HG03108 (cell line): Measurements from ENCODE around the gene SLC2A1.
A peak's percentile ranks its signal among the peaks of the same experiment; 100 is the strongest.

Experiments
- ATAC-seq: cut with Tn5 transposase; IDR thresholded peaks from one replicate; pipeline ENCODE4 v1.9.1; 2021; ENCODE audit warnings: moderate library complexity; ENCODE audit not compliant: unreplicated experiment

The SLC2A1 gene

DNA sequence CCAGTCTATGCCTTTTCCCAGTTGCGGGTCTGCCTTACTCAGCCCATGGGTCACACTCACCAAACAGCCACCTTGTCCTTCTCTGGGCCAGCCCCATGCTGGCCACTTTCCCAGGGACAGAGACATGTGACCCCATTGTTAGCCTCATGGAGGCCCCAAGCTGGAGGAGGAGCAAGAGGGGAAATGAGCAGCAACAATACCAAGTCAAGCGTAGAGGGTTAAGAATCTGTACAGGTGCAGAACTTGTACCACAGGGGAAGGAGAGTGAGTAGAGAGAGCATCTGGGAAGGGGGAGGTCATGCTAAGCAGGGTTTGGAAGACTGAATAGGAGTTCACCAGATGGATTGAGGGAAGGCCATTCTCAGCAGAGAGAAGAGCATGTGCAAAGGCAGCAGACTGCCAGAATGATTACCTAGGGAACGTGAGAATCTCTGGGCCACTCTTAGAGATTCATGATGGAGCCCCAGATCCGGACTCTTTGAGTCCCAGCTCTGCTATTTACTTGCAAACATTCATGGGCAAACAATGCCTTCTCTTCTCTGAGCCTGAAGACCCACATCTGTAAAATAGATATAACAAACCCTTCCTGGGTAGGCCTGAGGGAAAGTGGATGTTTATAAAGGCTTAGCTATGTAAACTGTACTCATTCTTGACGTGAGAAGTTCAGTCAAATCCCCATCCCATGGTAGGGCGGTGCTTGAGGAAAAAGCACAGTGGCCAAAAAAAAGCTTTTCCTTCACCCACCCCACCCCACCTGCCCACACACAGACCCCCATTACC, 2.8 kb upstream of the SLC2A1 start:
- no peak for ATAC-seq

DNA sequence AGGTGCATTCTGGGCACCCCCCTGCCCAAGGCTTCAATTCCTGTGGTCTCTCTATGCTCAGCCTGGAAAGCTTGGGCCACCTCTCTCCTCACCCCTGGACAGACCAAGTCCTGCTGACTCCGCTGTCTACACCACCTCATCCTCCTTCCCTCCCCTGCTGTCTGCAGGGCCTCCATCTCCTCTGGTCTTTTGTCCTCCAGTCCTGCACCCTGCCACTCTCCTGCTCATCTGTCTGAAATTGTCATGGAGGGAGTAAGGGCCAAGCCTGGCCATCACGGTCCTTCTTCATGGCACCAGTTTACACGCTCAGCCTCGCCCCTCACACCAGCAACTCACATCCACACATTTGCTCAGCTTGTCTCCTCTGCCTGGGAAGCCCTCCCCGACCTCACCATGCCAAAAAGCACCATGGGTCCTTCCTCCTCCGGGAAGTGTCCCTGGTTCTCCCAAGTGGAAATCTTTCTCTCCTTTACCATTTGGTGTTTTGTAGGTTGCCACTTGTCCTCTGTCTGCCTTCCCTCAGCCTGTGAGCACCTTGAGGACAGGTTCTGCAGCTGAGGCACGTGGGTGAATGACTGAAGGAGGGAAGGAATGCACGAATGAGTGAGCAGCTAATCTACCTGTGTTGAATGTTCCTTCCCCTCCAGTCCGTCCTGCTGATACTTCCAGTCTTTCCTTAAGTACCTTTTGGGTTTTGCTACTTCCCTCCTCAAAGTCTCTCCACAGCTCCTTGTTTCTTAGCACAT, 2.1 kb upstream of the SLC2A1 start:
- ATAC-seq = no peak

DNA sequence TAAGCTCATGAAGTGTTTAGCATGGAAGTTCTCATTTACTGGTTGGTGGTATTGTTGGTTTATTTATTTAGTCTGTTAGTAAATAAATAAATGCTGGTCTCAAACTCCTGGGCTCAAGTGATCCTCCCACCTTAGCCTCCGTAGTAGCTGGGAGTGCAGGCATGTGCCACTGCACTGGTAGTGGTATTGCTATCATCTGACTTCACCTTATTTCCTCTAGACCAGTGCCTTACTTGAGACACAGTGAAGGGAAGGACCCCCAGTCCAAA, 1.4 kb upstream of the SLC2A1 start:
- no peak for ATAC-seq

DNA sequence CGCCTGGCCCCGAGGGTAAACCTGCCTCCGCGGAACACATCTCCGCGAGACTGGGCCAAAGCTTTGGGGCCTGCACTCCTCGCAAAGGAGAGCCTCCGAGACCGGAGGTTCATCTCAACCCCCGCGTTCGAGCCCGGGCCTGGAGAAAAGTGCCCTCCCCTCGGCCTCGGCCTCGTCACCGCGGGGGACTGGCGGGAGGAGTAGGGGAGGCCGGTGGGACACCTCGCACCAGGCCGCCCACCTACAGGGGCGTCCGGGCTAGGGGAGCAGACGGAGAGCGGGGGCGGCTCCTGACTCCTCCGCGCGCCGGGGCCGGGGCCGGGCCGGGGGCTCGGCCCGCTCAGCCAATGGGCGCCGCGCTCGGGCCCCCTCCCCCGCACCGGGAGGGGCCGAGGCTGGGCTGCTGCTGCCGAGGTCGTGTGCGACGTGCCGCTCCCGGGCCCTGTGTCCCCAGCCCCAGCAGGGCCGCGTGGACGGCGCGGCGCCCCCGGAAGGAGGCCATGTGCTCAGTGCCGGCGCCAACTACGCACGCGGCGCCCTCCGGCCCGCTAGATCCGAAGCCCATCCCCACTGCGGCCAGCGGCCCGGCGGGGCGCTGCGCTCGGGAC, 684 bp downstream of the SLC2A1 start:
- peak; percentile 41 for ATAC-seq

DNA sequence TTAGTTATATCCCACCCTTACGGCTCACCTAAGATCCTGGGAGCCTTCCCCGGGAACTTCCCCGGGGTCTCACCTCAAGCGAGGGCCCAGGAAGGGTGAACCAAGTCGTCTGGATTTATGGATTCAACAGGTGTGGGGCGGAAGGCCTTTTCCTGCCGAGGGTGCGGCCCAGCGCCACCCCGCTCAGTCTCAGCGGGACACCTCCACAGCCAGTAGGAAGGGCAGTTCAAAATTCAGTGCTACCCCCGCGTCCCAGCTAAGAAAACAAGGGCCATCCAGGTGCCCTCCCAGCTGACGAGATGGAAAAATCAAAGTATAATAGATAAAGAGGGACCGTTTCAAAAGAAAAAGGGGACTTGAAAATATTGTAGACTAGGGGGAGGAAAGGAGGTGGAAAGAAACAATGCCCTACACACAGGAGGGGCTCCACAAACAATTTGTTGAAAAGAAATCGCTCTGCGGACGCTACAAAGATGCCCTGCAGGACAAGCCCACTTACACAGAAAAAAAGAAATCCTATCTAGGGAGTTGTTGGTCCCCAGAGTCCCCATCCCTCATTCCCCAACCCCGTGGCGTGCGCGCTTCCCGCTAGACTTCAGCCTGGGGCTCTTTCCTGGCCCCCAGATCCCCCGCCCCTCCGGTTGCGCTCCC, 1.3 kb downstream of the SLC2A1 start:
- no peak for ATAC-seq

DNA sequence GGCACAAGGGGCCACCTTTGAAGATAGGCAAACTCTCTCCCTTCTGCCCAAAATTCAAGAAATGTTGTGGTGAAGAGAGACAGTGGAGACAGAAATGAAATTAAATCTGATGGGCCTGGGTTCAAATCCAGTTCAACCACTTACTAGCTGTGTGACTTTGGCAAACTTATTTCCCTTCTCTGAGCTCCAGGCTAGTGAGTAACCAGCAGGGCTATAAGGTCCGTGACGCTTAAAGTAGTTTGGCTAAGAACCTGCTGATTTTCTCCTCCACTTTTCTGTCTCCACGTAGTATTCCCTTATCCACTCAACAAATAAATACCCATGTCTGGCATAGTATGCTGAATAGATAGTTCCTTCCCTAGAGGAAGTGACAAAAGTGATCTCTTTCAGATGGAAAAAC, 1.9 kb downstream of the SLC2A1 start:
- ATAC-seq = no peak

DNA sequence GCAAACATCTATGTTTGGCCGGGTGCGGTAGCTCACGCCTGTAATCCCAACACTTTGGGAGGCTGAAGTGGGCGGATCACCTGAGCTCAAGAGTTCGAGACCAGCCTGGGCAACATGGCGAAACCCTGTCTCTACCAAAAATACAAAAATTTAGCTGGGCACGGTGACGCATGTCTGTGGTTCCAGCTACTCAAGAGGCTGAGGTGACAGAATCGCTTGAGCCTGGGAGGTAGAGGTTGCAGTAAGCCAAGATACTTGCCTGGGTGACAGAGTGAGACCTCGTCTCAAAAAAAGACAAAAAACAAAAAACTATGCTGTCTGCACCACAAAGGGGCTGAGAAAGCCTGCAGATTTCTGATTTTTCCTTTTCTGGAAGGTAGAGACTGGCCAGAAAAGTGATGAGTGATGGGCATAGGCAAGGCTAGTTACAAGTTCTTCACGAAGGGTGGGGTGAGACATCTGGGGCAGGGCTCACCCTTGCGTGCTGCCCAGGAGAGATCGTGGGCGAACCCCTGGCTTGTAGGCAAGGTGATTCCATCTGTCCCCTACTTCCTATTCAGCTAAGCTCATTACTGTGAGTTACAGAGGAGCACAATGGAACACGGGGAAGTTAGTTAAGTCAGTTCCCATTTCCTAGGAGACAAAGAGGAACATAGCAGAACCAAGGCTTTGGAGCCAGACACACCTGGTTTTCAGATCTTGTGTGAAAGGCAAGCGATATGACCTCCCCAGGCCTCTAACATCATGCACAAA, 3.2 kb downstream of the SLC2A1 start:
- no peak for ATAC-seq

DNA sequence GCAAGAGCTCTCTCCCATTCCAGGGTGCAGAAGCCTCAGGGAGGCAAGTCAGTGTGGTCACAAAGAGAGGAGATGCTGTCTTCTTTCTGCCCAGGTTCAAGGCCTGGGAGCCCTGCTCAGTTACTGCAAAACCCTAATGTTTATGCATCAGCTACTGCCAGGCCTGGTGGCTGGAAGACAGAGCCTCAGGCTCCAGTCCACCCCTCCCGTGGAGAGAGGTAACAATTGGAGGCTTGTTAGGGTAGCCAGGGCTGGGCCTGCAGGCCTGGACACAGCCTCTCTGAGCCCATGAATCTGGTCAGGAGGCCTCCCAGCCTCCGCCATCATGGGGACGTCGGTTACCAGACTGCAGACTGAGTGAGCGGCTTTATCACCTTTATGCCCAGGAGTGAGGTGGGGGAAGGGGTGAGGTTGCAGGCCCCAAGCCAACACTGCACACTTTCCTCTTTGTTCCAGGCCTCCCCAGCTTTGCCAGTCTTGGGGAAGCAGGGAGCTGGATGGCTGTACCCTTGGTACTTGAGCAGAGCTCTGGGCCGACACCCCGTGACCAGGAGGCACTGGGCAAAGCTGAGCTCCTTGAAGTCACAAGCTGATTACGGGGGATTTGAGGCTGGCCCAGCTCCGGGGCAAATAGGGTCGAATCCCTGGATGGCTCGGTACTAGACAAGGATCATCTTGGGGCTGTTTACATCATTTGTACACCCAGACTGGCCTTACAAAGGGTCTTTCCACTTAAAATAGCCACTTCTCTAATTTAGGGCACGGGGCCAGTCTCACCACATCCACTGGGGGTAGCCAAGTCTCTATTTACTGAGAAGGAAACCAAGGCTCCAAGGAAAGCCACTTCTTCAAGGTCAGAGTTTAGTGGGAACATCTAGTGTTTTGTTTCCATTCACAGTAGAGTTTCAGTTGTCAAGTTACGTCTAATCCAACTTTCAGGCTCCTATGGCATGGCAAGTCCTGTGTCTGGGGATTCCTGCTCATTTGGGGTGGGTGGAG, 5.2 kb downstream of the SLC2A1 start:
- no peak for ATAC-seq

DNA sequence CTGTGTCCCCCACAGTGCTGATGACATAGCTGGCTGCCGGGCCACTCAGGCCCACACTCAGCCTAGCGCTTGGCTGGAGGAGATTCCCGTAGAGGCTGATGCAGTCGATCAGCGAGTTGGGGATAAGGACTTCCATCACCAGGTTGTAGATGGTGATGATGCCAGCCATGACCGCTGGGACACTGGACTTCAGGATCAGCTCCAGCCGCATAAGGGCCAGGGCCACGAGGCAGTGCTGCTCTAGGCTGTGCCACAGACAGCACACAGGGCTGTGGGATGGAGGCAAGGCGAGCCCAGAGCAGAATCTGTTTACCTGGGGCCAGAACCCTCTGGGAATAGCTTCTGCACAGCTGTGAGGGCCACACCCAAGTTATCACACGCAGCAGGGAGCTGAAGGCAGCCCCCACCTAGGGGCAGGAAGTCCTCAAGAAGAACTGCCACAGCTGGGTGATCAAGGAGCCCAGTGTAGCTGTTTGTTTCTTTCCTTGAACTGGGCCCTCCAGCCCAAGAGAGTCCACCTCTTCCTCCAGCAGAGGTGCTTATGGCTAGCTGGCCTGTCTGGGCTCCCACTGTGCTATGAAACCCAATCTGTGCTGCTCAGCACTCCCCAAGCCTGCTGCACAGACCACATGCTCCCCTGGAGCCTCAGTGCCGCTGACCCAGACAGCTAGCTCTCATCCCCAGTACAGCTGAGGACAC, 6.2 kb downstream of the SLC2A1 start:
- ATAC-seq = peak; percentile 77

DNA sequence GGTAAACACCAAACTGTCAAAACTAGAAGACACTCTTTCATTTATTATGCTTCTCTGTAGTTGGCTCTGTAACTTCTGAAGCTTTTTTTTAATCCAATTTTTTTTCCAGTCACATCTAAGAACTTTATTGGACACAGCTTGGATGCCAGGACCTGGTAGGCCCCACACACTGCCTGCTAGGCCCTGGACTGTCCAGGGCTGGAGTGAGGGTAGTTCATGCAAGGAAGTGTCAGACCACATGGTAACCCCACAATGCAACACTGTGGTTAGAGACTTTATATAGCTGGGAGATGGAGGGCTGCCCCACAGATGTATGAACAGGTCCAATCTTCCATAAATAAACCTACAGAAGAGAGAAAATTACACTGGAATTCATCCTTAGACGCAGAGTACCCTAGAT, 7.1 kb downstream of the SLC2A1 start:
- no peak for ATAC-seq

DNA sequence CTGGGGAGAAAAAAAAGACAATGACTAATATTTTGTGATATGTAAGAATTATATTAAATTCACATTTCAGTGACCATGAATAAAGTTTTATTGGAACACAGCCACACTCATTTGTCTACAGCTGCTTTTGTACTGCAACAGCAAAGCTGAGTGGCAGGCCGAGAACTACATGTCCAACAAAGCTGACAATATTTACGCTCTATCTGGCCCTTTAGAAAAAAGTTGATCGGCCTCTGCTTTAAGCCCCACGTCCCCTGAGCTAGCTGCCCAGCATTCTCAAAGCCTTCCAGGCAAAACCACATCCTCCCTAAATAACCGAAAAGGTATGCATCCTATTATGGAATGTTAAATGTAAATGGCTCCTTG, 8.6 kb downstream of the SLC2A1 start:
- no peak for ATAC-seq

DNA sequence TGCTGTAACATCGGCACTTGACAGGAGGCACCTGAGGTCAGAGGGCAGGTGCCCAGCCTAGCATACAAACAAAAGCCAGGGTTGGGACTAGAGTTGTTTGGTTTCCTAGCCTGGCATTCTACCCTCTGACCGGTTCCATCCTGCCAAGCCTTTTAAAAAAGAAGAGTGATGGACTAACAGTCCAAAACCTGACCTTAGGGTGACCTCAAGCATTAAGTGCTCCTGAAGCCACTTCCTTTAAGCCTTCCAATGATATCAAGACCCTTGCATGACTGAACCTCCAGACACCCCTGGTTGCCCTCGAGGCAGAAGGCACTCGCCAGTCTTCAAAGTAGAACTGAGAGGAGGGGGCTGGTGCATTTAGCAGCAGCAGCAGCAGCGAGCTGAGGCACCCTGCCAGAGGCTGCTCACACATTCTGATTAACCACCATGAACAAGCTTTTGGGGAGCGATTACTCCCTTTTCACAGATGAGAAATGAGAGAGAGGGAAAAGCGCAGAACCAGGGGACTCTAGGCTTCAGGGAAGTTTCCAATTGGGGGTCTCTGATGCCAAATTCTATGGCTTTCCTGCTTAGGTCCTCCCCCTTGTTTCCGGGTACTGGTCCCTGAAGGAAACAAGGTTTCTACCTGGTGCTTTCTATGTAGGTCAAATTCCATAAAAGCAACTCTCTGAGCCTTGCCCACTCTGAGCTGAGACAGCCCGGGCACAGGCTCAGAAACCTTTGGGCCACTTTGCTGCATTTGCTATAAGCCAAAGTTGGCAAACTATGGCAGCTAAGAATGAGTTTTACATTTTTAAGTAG, 9.2 kb downstream of the SLC2A1 start:
- no peak for ATAC-seq

DNA sequence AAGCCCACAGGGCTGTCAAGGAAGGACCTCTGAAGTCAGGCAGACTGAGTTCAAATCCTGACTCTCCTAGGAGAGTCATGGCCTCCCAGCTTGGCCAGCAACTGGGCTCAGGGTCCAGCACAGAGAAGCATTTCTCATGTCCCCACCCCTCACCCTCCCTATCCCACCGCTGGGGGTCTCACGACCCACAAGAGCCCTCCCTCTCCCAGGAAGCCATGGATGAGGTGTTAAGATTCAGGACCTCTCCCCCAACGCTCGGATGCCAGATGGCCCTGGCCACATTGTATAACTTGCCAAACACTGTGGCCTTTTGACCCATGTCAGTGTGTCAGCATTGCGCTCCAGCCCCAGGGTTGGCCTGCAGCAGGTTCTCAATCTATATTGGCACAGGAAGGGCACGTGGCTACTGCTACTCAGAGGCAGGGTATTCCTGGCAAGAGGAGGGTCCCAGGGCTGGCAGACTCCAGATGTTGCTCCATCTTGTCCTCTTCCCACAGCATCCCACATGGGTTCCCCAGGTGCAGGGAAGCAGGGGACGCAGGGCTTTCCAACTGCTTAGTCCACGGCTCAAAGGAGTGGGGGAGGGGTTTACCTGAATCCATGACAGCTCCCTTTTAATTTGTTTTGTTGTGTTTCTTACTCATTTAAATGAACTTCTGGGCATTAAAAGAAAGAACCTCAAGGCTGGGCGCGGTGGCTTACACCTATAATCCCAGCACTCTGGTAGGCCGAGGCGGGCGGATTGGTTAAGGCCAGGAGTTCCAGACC, 10.5 kb downstream of the SLC2A1 start:
- ATAC-seq = no peak

DNA sequence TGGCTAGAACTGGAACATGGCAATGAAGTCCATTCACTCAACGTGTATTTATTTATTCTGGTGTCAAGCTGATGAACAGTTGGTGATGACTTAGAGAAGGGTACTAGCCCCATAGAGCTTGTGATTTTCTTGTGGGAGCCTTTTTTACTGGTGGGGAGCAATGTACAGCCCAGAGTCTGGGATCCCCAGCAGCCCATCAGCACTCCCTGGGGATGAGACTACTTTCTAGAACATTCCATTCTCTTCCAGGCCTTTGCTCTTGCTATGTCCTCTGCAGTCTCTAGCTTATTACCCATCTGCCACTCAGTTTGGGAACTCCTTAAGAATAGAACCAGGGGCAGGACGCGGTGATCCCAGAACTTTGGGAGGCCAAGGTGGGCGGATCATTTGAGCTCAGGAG, 11.6 kb downstream of the SLC2A1 start:
- ATAC-seq = no peak

DNA sequence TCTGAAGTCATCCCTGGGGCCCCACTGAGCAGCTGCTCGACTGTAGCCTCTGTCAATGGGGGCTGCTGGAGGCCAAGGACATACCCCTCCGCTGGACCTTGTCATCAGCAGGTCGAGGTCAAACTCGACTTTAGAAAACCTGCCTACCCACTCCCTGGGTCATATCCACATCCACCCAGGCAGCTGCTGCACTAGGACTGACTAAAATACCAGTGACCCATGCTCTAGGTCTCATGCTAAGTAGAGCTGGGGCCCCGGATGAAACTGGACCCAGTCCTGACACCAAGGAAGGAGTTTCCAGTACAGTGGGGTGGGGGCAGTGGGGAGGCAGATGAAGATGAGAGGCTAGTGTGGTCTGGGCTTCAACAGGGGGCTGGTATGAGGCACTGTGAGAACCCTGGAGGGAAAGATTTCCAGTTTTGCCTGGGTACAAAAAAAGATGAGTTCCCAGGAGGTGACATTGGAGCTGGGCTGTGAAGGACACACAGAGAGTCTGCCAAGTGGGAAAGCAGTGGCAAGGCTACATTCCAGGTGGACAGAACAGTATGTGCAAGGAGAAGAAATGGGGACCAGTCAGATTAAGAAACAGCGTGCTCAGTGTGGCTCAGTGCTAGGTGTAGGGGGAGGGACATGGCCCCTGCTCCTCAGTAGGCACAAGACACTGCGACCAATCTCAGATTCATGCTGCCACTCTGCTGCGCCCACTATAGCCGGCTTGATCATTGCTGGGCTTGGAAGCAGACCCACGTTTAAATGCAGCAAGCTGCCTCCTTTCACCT, 12.4 kb downstream of the SLC2A1 start:
- no peak for ATAC-seq

DNA sequence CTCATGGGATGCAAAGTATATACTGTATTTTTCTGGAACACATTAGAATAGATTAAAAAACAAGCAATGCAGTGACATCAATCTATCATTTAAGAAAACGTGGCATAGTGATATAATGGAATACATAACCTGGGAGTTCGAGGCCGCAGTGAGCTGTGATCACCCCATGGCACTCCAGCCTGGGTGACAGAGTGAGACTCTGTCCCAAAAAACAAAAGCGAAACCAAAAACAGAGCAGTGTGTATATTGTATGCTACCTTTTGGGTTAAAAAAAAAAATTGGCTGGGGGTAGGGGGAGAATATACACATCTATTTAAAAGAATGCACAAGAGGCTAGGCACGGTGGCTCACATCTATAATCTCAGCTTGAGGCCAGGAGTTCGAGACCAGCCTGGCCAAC, 13.5 kb downstream of the SLC2A1 start:
- ATAC-seq = peak; percentile 41
